Endothelial cell of hepatic sinusoid (primary cell): ENCODE measurements around the gene CTNND1.

Experiments
- in situ Hi-C: cut with HindIII; loops from 2 replicates; pipeline ENCODE4 v1.10.0; 2017; ENCODE audit warnings: low sequenced_read_pairs

The CTNND1 gene

GRCh38 chr11:57867966-57868365 lies 106.4 kb downstream of the CTNND1 start:
- in situ Hi-C loops: no loop called here

GRCh38 chr11:57868491-57868890 lies 106.9 kb downstream of the CTNND1 start:
- in situ Hi-C loops: no loop called here
